ENCODE results near the gene ALPG. TPM values are rescaled to one million over a fixed set of nuclear protein-coding genes. Genes with fewer than 3 reads are reported as not detected.
"Not testable (repeated sequence)": the region's sequence is repeated elsewhere in the genome, so short reads cannot be mapped to it uniquely, and the experiment has no call there.

ALPG gene
- total and polyA plus RNA-seq, 2 of the 4 experiments (the other 2 are of a cell fraction): not detected

DNA sequence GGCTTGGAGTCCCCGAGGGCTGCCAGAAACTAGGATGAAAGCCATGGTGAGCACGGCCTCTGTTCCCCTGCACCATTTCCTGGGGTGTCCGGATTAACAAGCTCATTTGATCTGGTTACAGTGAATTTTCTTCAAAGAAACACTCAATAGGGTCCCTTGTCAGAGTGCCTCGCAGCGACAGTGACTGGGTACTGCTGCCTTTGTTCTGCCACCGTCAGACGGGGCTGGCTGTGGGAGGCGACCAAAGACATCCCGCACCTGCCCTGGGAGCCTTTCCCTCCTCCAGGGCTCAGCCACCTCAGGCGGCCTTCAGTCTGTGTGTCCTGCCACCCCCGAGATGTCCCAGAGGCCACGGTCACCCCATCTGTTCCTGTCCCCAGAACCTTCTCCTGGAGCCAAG lies 36.6 kb upstream of the ALPG start:
- DNase-seq; intact Hi-C loops (cut with micrococcal nuclease); H2BK20ac ChIP-seq (ENCODE audit: low read depth, low read length); H3K9me3 ChIP-seq (ENCODE audit: control insufficient read depth, insufficient read depth, low read length); H3K14ac ChIP-seq (replicated peaks; ENCODE audit: low read depth, low read length); H3K79me1 ChIP-seq (ENCODE audit: low read depth in 1 of 2, low read length in 2 of 2); H3K27ac ChIP-seq (ENCODE audit: insufficient read depth, low read length); H2BK5ac ChIP-seq (ENCODE audit: low read depth, low read length, poor library complexity, severe bottlenecking); H3K4me1 ChIP-seq (ENCODE audit: control insufficient read depth, insufficient read depth, low read length); H4K20me1 ChIP-seq (ENCODE audit: insufficient read depth, low read length); H3K9me1 ChIP-seq (ENCODE audit: insufficient read depth, low read length); H3K4ac ChIP-seq (ENCODE audit: low read depth, low read length); H2AK5ac ChIP-seq (ENCODE audit: low read depth, low read length); H3K18ac ChIP-seq (ENCODE audit: low read depth, low read length); CTCF ChIA-PET; POLR2A ChIA-PET (ENCODE audit: unreplicated experiment); ATAC-seq (ENCODE audit: low read depth); H3K23ac ChIP-seq (ENCODE audit: low read depth, low read length); H3K4me2 ChIP-seq (ENCODE audit: low read depth, low read length); H3K36me3 ChIP-seq (ENCODE audit: control insufficient read depth, insufficient read depth, low read length); H4K8ac ChIP-seq (ENCODE audit: low read depth in 2 of 2, low read length in 2 of 2); H4K91ac ChIP-seq (ENCODE audit: insufficient read depth, low read depth, low read length); BruUV-seq (replicated peaks); H2BK15ac ChIP-seq (ENCODE audit: low read depth, low read length); H2BK120ac ChIP-seq (ENCODE audit: low read depth, low read length); H2AK9ac ChIP-seq (replicated peaks; ENCODE audit: low read depth, low read length, poor library complexity); H3K56ac ChIP-seq (ENCODE audit: extremely low read depth, insufficient read depth, low read length); H3K9ac ChIP-seq (ENCODE audit: low read depth, low read length); H3K4me3 ChIP-seq (ENCODE audit: insufficient read depth, low read depth, low read length); H2AFZ ChIP-seq (replicated peaks; ENCODE audit: low read length, poor library complexity); H4K5ac ChIP-seq (ENCODE audit: low read depth, low read length); dilution Hi-C loops (cut with HindIII; ENCODE audit: low sequenced_read_pairs, unreplicated experiment); in situ Hi-C loops (cut with MboI; ENCODE audit: low sequenced_read_pairs): not testable (repeated sequence)
- H3K27me3 ChIP-seq (ENCODE audit: control insufficient read depth, insufficient read depth, low read length): peaks cover 19% of the 10 kb centered on the region
- no CpG with 5 or more reads among the region's 12 CpGs for WGBS, 2 experiments (ENCODE audit: extremely low coverage in 2 of 2, insufficient read length in 1 of 2)
